HG02973 (cell line): ENCODE data around the gene LACTBL1.

Experiments
- ATAC-seq: cut with Tn5 transposase; IDR thresholded peaks from one replicate; pipeline ENCODE4 v1.9.1; 2021; ENCODE audit warnings: moderate library complexity; ENCODE audit not compliant: unreplicated experiment

The LACTBL1 gene

GRCh38 chr1:22978299-22978698 lies 5.6 kb upstream of the LACTBL1 start:
- ATAC-seq = no peak

- no peak for ATAC-seq
Measured at GRCh38 chr1:22976461-22977243, 4.0 kb upstream of the LACTBL1 start.

DNA sequence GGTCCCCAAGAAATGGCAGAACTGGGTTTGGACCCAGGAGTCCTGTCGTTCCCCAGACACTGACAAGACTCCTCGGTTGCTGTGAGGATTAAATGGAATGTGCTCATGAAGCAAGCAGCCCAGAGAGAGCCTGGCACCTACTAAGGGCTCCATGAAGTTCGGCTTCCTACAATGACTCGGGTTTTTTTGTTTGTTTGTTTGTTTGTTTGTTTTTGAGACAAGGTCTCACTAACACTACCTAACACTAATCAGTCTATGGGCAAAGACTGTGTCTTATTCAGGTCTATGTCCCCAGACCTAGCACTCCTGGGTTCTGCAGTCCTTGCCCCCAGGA lies 3.4 kb upstream of the LACTBL1 start:
- ATAC-seq = no peak

DNA sequence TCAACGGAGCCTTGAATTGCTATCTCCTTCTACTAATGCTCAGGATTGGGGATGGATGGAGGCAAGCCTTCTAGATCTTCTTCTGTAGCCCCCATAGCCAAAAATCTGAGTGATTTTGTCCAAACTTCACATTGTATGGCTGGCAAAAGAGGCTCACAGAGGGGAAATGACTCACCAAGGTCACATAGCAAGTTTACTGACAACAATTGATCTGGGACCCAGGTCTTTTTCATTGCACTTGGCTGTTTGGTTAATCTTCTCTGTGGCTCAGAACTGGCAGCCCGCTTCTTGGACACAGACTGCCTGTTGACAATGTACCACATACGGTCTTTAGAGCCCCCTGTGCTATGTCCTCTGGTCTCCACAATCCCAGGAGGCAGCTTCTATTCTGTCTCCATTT lies 3.0 kb upstream of the LACTBL1 start:
- ATAC-seq = no peak

DNA sequence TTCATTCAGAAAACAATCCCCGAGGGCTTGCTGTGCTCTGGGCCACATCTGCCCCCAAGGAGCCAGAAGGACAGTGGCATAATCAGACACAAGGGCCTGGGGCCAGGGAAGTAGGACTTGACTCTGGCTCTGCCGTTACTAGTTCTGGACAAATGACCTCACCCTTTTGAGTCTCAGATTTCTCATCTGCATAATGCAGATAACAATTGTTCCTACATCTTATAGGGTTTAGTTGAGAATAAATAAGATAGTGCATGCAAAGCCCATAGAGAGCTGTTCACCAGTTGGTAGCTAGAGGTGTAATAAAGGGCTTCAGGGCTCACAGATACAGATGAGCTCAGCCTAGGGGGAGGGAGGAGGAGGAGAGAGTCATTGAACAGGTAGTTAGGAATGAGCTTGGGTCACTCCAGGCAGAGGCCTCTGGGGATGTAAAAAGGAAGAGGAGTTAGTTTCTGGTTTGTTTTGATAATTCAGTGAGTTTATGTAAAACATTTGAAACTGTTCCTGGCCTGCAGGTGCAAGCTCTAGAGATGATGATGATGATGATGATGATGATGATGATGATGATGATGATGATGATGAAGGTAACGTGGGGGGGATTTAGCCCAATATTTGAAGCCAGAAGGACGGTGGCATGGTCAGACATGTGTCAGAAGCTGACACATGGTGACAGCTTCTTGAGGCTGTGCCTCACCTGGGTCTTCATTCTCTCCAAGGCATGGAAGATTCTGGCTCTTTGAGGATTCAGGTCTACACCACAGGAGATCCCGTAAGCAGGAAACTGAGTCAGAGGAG lies 858 bp downstream of the LACTBL1 start:
- no peak for ATAC-seq

DNA sequence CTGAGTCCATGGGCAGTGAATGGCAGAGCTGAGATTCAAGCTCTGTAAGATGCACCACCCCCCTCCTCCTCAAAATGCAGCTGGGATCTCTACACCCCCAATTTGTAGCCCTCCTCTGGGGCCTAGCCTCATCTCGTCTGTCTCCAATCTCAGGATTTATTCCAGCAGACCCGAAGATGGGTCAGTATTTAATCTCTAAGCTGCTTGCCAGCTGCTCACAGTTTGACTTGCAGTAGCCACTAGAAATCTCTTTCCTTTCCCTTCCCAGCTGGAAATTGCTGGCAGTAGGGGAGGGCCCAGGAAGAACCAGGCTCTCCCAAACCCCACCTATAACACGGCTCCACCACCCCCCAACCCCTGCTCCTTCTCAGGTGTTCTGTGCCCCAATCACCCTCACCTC lies 1.5 kb downstream of the LACTBL1 start:
- ATAC-seq = no peak

GRCh38 chr1:22970096-22970495 lies 2.6 kb downstream of the LACTBL1 start:
- ATAC-seq = no peak

DNA sequence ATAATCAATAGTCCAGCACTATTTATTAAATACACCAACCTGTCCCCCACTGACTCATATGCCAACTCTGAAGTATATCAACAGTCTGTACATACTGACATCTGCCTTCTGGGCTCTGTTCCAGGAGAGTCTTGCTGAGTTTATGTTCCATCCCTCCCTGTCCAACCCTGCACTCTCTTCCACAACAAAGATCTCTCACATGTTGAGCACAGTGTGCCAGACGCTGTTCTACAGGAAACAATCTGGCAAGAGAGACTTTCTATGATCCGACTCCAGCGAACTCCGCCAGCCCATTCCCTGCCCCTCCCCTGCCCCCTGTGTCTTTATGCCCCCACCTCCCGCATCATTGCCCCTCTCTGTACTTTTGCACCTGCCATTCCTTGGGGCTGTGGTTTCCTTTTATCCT lies 3.4 kb downstream of the LACTBL1 start:
- ATAC-seq = no peak

DNA sequence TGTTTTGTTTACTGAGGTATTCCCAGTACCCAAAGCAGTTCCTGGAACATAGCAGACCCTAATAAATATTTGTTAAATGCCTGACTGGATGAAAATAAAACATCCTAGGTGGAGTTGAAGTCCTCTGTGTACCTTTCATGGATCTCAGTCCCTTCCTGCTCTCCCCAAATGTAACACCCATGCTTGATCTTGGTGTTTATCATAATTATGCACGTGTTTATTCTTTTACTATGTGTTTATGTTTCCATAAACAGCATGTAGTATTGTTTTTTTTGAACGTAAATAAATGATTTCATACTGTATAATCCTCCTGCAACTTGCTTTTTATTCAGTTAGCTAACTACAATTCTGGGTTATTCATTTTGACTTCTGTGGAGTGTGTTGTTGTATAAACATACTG lies 4.8 kb downstream of the LACTBL1 start:
- no peak for ATAC-seq

DNA sequence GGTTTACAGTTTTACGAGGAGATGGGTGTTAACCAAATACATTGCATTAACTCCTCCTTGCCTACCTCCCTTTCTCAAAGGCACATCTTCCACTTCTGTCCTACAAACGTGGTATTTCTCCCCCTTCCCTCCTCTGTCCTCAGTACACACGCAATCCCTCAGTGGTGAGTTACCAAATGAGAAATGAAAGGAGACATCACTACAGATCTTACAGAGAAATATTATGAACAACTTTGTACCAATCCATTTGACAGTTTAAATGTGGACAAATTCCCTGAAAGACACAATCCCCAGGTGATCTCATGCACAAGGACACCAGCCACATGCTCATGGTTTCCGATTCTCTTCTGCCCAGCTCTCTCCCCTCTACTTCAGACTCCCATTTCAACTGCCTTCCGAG lies 6.4 kb downstream of the LACTBL1 start:
- ATAC-seq = no peak

GRCh38 chr1:22963044-22963677 lies 9.5 kb downstream of the LACTBL1 start:
- no peak for ATAC-seq

GRCh38 chr1:22962558-22962957 lies 10.1 kb downstream of the LACTBL1 start:
- ATAC-seq = no peak

GRCh38 chr1:22959545-22960360 lies 12.9 kb downstream of the LACTBL1 start:
- no peak for ATAC-seq

DNA sequence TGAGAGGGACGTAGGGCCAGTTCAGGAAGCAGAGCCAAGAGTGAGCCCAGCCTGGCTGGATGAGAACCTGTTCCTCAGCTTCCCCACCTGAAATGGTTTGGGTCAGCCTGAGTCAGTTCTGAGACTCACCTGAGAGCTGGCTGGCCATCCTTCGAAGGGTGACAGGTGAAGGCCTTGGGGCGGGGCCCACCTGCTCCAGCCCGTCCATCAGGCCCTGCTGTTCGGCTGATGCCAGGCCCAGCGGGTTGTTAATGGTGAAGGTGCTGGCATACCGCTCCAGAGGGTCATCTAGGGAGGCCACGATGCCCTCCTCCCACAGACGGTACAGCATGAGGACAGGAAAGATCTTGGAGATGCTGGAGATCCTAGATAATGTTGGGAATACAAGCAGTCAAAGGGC lies 14.1 kb downstream of the LACTBL1 start:
- no peak for ATAC-seq

DNA sequence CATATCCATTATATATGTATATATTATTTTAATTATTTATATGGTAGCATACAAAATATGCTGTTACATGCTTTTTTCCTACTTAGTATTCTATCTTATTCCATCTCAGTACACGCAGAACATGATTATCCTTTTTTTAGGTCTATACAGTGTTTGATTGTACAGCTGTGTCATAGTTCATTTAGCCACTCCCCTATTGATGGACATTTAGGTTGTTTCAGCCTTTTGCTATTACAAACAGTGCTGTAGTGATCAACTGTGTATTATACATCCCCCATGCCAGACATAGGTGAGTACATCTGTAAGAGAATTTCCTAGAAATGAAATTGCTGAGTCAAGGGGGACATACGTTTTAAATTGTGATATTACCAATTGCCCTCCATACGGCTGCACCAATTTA lies 15.6 kb downstream of the LACTBL1 start:
- ATAC-seq = no peak

DNA sequence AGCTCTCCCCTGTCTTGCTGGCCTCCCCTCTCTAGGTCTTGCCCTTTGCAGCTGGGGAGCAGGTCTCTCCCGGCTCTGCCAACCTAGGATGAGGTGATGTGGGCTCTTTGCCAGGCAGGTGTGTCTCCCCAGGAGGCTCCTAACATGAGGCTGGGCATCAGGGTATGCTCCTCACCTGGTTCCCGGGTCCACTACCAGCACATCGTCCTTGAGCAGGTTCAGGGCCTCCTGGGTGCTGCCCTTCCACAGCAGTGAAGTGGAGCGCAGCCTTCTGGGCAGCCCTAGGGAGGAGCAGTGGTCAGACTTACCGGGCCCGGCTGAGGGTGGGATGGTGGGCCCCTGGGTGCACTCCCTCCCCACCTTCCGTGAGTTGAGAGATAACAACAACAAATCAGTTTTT lies 17.5 kb downstream of the LACTBL1 start:
- ATAC-seq = no peak

- ATAC-seq = no peak
Measured at GRCh38 chr1:22953740-22954141, 18.9 kb downstream of the LACTBL1 start.

- ATAC-seq = no peak
Measured at GRCh38 chr1:22953057-22953739, 19.5 kb downstream of the LACTBL1 start.

DNA sequence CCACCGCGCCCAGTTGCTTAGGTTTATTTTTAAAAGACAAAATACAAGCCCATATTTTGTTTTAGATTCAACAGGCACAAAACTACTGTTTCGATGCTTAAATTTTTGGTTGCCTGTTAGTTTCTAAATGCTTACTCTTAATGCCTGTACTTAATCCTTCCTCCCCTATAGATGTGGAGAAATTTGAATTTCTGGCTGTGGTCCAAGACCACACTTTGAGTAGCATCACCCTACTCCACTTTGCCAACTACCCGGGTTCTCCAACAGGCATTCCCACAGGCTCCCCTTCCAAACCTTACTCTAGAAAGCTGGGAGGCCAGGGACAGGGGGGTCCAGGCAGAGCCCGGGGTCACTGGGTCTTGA lies 20.0 kb downstream of the LACTBL1 start:
- no peak for ATAC-seq

DNA sequence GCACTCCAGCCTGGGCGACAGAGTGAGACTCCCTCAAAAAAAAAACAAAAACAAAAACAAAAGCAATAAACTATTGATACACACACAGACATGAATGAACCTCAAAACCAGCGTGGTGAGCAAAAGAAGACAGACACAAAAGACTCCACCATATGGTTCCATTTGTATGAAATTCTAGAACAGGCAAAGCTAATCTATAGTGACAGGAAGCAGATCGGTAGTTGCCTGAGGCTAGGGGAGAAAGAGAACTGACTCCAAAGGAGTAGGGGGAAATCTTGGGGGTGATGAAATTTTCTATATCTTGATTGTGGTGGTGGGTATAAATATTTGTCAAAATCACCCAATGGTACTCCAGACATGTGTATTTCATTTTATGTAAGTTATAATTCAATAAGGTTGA lies 20.9 kb downstream of the LACTBL1 start:
- no peak for ATAC-seq
